Measurements from ENCODE around the gene ACTRT2.

DNA sequence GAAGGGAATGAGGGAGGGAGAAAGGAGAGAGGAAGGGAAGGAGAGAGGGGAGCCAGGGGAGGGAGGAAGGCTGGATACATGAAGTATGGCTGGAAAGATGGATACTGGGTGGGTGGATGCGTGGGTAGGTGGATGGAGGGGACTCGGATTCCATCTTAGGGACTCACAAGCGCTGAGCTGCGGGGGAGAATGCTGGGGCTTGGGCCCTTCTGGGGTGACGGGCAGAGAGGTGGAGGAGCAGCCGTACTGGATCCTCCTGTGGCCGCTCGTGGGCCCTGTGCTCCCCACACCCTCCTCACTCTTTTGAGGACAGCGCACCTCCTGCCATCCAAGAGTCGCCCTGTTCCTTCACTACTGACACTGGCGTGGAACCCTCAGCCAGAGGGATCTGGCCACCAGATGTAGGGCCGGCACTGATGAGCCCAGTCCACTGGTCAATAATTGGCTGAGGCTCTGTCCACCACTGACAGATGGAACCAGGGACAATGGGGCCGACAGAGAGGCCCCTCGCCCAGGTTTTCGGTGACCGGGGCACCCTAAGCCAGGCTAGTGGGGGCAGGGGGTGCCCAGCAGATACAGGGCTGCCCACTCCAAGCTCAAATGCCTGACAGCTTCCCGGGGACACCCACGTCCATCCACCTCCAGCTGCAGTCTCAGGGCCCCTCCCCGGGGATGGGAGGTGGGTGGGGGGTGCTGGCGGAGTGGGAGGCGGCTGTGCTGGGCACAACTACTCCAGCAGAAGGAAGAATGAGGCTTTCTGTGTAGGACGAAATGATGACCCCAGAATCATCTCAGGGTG is 4.4 kb upstream of the ACTRT2 start:
- TF ChIP-seq CTCF (IDR thresholded peaks at IDR 0.05) (no peak), POLR2A (IDR thresholded peaks at IDR 0.05) (no peak), POLR2AphosphoS5 (IDR thresholded peaks at IDR 0.05) (no peak)
